Activated effector memory CD4-positive, alpha-beta T cell treated with anti-CD3 and anti-CD28 coated beads, Interleukin-2, amount 50 U/mL, for 16 hours (primary cell): ENCODE measurements around the gene LSM14B.

Experiments
- DNase-seq: peaks from one replicate; pipeline ENCODE4 v3.0.0-alpha.2; 2020

LSM14B gene

GRCh38 chr20:62164879-62165761, 42.8 kb downstream of the LSM14B start:
- DNase-seq, result no peak

- DNase-seq, result no peak
Observed at GRCh38 chr20:62165762-62166399, 43.6 kb downstream of the LSM14B start.

GRCh38 chr20:62167474-62167873, 45.2 kb downstream of the LSM14B start:
- no peak for DNase-seq

- DNase-seq, result no peak
Observed at GRCh38 chr20:62168061-62168460, 45.8 kb downstream of the LSM14B start.

- no peak for DNase-seq
Observed at GRCh38 chr20:62168890-62169435, 46.7 kb downstream of the LSM14B start.

GRCh38 chr20:62170536-62170935, 48.3 kb downstream of the LSM14B start:
- no peak for DNase-seq

GRCh38 chr20:62171245-62171644, 49.0 kb downstream of the LSM14B start:
- no peak for DNase-seq

- DNase-seq, result no peak
Observed at GRCh38 chr20:62172666-62173065, 50.4 kb downstream of the LSM14B start.

GRCh38 chr20:62174021-62174804, 51.9 kb downstream of the LSM14B start:
- no peak for DNase-seq

GRCh38 chr20:62174870-62175624, 52.8 kb downstream of the LSM14B start:
- DNase-seq, result no peak

- DNase-seq, result no peak
Observed at GRCh38 chr20:62175711-62176110, 53.4 kb downstream of the LSM14B start.

GRCh38 chr20:62176866-62177265, 54.6 kb downstream of the LSM14B start:
- DNase-seq, result no peak

- no peak for DNase-seq
Observed at GRCh38 chr20:62177307-62177706, 55.0 kb downstream of the LSM14B start.

GRCh38 chr20:62178316-62179161, 56.3 kb downstream of the LSM14B start:
- DNase-seq, result no peak

GRCh38 chr20:62179162-62179504, 56.9 kb downstream of the LSM14B start:
- DNase-seq, result no peak

GRCh38 chr20:62181808-62182207, 59.5 kb downstream of the LSM14B start:
- no peak for DNase-seq

- DNase-seq, result peak; percentile 98
Observed at GRCh38 chr20:62182469-62183425, 60.5 kb downstream of the LSM14B start, which contains the start of gene MTG2. Gene MTG2, plus strand, starts transcription at chr20:62183028. Its CDS starts 10,393 bp downstream, at chr20:62193421.

GRCh38 chr20:62183426-62184142, 61.3 kb downstream of the LSM14B start:
- DNase-seq, result no peak
